HS-27A (cell line): ENCODE measurements around the gene ADAMTS16.

ENCODE experiments used
- DNase-seq: peaks from one replicate; pipeline ENCODE4 v3.0.0-alpha.2; 2012; ENCODE audit warnings: low read depth, missing footprints

Gene ADAMTS16

DNA sequence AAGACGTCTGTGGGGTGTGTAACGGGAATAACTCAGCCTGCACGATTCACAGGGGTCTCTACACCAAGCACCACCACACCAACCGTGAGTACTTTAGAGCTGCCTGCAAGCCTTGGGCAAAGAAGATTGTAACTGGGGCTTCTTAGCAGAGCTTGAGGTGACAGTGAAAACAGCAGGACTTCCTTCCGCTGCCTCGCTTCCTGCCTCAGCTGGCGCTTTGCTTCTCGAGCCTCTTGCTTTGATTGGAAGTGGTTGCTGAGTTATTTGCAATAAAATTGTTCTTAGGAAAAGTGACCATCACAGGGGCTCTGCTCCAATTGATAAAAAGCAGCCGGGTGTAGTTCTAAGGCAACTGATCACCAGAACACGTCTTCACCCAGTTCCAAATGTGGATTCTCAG lies 99.1 kb downstream of the ADAMTS16 start:
- DNase-seq = no peak

DNA sequence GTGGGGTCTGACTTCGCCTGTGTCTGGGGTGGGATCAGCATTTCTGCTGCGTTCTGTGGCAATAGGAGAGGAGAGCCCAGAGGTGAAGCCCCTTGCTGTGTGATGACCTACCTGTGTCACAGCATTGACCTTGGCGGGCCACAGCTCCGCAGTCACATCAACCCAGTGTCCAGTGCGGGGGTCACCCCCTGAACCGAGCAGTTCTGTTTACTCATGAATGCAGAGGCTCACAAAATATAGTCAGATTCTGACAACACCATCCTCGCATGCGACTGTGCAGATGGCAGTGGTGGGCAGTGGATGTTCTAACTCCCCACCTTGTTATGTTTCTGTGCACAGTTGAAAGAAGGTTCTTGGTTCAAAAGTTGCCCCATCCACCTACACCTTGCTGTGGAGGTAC lies 100.1 kb downstream of the ADAMTS16 start:
- no peak for DNase-seq

DNA sequence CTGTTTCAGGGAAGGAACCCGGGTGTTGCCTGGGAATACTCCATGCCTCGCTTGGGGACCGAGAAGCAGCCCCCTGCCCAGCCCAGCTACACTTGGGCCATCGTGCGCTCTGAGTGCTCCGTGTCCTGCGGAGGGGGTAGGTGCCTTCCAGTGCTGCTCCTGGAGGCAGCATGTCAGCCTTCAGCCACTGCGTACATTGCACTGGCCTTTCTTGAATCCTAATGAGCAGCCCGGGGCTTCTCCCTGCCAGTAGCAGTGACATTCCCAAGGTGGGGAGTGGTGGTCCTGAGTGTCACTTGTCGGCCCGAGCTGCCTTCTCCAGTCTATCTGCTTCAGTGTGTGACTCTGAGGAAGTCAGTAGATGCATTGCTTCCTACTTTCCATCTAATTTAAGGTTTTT lies 101.9 kb downstream of the ADAMTS16 start:
- DNase-seq = no peak

DNA sequence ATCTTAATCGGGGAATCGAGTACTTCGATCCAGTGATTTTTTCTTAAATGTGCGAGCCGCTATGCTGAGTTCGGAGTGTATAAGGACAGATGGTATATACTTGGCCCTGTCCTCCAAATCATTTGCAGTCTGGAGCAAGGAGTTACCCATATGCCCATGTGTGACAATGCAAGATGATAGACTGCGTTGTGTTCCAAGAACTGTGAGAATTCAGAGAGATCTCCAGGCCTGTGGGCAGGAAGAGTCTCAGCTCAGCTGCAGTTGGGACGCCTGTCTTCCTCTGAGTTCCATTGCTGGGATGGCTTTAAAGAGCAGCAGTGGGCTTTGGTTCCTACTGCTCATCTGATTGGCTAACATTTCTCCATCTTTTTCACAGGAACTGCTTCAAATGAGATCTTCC lies 106.6 kb downstream of the ADAMTS16 start:
- no peak for DNase-seq

DNA sequence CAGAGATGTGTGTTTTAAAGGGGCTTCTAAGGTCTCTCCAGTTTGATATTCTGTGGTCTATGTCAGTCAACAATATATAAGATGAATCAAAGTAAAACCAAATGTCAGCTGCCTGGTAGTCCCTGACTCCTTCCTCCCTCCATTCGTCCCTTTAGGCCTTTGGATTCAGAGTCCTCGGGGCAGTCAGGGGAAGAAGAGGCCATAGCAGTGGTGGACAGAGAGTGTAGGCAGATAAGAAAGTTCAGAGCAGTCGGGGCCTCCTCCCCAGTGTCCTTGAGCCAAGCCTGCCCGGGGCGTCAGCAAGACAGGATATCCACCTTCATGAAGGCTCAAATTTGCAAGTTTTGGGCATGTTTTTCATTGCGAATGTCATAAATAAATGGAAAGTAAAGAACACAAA lies 110.6 kb downstream of the ADAMTS16 start:
- no peak for DNase-seq

DNA sequence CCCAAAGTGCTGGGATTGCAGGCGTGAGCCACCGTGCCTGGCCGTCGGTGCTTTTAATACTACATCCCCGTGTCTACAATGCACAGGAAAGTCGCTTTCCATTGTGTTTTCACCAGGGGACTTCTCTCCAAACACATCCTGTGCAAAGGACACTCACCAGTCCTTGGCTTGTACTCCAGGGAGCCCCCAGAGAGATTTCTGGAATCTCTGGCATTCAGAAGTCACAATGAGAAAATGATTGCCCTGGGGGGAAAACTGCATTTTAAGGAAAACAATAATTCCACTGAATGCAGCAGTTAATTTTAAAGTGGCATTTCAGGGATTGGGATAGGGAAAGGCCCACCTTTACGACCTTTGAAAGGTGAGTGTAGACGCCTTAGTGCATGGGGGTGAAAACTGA lies 112.0 kb downstream of the ADAMTS16 start:
- no peak for DNase-seq

DNA sequence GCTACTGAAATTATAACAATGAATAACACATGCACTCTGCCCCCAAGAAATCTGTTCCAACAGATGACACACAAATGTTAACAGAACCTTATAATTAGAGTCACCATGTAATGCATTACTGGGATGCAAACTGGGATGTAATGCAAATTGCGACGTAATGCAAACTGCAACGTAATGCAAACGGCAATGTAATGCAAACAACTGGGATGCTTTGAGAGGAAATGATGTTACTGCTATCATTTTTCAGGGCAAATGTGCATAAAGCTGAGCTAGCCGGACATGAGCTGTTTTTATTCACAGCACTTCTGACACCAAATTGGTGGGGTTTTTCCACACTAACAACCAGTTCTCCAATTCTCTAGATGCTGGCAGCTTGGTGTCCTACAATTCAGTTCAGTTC lies 117.2 kb downstream of the ADAMTS16 start:
- DNase-seq = no peak

DNA sequence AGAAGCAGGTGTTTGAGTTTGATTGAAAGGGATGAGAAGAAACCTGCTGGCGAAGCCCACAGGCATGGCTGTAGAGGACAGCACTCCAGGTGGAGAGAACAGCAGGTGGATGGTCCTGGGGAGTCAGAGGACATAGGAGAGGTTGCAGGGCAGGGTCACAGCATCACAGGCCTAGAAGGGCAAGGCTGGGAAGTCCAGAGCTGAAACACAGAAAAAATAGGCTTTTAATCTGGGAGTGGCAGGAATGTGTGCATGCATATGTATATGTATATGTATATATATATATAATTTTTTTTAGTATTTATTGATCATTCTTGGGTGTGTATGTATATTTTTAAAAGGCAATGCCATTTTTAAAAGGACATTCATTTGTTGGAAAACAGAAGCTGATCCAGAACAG lies 118.4 kb downstream of the ADAMTS16 start:
- no peak for DNase-seq

DNA sequence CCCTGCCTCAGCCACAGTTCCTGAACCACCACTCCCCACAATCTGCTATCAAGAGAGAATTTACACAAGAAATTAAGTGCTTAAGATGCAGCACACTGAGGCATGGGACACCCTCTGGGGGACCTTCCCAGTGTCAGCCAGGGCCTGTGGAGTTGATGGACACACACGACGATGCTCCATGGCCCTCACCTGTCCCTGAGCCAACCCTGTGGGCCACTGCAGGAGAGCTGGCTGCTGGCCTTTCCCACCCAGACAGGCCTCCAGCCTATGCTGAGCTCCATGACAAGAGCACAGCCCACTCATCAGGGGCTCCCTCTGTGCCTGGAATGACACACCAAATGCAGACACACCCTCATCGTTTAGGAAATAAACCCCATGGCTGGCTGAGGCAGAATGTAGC lies 124.6 kb downstream of the ADAMTS16 start:
- no peak for DNase-seq

DNA sequence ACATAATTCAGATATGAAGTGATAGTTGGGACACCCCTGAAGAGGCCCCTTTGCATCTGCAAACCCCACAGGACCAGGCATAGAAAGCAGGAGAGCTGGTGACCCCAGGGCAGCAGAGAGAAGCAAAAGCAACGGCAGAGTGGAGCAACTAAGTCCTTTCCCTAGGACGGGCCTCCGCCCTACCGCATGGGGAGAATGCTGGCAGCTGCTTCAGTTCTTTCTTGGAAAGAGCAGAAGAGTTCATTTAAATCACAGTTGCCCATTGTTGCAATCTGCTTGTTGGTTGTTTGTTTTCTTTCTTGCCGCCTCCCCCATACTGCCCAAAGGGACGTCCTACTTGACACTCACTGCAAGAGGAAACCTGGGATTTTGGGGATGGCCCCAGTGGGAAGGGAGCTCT lies 126.2 kb downstream of the ADAMTS16 start:
- no peak for DNase-seq

DNA sequence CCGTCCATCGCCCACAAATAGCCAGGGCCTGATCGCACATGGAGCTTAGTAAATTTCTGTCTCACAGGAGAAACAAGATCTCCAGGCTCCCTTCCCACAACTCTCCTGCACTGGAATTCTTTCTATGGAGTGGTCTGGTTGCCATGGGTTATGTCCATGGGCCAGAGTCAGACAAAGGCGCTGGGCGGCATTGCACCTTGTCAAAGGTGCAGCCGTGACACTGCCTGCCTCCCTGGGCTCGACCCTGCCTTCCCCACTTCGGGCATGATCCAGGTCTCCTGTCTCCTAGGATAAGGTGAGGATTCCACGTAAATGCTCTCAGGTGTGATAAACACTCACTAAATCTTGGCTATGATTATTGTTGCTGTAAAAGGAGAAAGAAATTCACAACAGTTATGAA lies 130.0 kb downstream of the ADAMTS16 start:
- DNase-seq = no peak

DNA sequence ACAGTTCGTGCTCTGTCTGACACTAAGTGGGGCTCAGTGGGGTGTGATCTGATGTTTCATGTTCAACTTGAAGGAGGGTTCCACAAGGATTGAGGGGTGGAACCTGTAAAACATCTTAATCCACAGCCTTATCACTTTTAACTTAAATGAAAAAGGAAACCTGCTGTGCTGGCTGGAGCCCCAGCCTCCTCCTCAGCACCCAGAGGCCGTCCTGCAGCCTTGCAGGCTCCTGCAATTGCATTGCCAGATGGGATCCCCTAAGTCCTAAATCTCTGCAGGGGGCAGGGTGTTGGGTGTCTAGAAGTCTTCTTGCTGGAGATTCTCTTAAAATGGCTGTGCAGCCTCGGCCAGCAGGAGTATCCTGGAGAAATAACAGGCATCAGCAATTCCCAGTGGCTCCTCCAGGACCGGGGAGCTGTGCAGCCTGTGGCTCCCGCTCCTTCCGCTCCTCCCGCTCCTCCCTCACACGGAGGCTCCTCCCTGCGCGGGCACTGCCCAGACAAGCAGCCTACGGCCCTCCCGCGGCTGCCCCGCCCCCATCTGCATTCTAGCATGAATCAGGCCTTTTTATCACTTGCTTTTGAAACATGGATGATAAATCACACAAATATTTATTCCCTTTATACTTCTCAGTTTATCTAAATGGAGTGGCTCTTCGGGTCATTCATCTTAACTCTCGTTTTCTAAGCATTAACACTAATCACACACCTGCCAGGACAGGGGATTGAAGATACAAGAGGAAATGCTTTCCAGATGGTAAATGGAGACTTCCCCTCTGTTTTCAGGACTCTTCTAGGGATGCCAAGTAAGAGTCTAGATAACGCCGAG lies 131.0 kb downstream of the ADAMTS16 start:
- DNase-seq = peak; percentile 84

DNA sequence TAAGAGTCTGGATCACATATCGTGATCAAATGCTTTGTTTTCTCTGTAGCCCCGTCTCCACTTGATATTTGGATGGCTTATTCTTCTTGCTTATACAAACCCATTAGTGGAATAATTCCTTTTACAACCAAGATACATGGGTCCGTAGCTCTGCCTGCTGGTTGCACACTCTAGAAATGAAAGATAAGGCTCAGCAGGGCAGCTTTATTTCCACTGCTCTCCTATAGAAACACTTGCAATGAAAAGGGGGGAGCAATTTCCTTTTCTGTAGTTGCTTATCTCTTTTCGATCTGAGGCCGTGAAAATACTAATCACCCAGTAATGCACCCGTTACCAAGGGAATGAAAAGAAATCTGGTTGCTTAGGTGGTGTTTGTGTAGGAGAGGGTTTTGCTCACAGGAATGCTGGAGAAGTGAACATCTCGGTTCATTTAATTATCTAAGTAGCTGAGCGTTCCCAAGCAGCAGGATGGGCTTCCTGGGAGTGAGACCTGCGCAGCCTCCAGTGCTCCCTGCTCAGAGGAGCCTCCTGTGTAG lies 131.7 kb downstream of the ADAMTS16 start:
- DNase-seq = no peak

DNA sequence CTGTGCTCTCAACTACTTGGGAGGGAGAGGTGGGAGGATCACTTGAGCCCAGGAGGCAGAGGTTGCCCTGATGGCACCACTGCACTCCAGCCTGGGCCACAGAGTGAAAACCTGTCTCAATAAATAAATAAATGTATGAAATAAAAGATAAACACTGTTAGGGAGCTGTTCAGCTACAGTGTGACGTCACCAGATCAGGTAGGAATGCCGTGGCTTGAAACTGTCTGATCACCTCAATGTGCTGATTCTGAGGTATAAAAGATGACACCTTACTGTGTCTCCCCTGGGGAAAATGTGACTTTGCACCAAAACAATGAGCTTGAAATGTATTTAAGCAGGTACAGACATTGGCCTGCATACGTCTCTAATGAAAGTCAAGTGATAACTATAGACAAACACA lies 133.3 kb downstream of the ADAMTS16 start:
- DNase-seq = no peak

DNA sequence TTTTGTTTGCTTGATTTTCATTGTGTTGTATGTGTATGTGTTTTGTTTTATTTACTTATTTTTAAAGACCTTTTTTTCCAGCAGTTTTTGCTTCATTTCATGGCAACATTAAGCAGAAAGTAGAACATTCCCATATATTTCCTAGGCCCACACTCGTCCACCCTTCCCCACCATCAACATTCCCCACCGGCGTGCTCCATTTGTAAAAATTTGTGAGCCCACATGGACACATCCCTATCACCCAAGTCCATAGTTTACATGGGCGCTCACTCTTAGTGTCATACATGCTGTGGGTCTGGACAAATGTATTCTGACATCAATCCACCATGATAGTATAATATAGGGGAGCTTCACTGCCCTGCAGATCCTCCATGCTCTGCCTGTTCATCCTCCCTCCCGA lies 133.8 kb downstream of the ADAMTS16 start:
- DNase-seq = no peak

DNA sequence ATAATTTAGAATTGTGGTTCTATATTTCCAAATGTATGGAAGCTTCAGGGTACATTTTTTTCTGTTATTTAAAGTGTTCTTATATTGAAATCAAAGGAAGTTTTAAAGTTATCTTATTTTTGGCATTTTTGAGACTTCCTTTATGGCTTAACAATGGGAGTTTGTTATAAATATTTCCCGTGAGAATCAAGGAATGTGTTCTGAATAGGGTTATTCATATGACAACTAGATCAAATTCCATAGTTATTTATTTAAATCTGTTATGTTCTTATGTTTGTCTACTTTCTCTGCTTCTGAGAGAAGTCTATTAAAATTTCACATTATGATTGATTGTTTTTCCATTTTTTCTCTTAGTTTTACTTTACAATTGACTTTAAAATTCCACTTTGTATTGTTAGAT lies 135.1 kb downstream of the ADAMTS16 start:
- DNase-seq = no peak

DNA sequence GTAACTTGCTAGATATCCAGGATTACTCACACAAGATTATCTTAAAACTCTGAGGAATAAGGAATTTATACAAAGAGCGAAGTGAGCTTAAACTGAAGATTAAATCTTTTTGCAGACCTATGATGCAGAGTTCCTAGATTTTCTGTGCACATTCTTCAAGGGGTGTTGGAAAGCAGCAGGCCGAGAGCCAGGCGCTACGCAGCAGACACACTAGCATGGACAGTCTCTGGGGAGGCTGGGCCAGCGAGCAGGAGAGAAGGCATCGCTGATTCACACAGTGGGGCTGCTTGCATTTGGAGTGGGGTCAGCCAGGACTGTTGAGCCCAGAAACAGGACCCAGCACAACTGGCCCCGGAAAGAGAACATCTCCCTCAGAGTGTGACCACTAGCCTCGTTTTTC lies 136.3 kb downstream of the ADAMTS16 start:
- no peak for DNase-seq

DNA sequence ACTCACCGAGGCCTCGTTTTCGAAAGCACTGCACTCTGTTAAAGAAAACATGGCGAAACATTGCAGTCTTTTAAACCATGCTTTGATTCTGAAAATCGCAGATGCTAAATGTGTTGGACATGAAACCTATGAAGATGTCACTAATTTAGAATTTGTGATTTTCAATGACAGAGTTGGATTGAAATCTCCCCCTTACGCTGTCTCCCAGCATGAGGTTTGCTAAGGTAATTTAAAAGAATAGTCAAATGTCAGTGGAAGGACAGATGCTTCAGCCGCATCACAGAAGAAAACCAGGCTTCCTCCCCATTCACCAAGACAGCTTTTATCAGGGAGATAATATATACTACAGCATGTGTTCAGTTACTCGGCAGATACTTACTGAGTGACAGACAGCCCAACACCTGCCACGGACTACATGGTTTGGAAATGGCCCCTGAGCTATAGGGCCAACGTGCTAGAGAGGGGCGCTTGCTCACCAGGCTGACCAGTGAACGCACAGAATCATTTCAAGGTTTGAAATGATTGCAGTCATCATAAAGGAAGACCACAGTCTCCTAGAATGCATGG lies 136.9 kb downstream of the ADAMTS16 start:
- no peak for DNase-seq

DNA sequence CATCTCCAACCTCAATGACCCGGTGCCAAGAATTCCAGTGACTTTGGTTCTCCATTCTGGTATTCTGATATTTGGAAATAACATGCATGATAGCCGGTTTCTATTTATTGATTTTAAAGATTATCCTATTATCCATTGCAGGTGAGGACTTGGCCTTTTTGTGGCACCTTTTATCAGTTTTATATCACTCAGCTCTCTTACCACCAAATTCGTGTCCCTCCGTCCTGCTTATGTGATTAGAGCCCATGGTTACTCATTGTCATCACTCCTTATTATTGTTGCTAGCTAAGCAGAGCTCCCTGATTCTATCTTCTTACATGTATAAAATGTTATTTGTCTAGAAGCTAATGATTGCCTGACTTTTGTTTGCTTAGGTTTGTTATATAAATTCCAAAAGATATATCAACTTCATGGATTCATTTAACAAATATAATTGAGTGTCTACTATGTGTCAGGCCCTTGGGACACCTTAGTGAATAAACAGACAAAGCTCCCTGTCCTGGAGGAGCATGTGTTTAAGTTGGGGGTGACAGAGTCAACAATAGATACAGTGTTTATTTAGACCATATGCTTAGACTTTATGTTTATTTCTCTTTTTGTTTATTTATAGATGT lies 138.2 kb downstream of the ADAMTS16 start:
- no peak for DNase-seq

DNA sequence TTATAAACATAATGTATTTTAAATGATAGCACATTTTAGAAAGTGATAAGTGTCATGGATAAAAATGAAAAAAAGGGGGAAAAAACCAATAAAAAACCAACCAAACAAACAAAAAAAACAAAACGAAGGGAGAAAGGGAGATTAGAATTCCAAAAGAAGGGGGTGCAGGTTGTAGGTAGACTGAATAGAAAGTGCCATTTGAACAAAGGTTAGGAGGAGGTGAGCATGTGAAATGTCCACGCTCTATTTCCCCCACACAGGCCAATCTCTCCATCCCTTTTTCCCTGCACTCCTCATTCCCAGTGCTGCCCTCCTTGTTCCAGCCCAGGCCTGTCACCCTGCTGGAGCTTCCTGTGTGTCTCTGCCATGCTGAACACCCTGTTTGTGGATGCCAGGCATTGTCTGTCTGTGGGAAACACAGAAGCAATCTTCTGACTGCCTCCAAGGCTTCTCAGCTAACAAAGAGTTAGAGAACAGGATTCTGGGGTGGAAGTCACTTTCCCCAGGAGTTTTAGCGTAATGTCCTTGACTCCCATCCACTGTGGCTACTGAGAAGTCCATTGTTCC lies 138.8 kb downstream of the ADAMTS16 start:
- no peak for DNase-seq

DNA sequence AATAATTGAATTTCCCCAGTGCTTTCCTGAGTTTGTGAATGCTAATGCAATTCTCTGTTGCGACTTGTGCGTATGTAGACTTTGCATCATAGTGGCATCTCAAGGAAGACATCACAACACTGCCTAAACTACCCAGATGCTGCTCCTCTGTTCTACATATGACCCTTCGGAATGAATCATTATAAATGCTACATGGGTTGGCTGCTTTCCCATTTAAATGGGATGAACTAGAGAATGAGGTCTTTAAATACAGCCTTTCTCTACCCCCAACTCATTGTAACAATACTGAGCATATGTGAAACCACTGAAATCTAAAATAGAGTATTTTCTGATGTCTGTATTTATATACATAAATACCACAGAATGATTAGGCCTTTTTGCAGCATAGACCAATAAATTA lies 145.8 kb downstream of the ADAMTS16 start:
- DNase-seq = no peak

DNA sequence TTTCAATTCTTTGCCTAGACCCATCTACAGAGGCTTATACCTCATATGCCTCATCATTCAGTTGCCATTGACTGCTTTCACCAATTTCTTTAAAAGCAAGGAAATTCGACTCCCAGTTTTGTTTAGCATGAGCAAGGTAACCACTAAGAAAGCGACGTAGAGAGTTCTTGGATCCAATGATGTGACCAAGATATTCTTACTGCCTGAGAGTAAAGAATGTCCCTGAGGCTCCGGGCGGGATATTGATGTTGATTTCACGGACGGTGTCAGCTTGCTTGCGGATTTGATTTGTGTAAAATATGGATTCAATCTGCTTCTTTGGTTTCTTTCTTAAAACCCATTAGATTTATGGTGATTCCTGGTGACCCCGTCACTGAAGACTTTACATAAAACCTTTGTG lies 147.3 kb downstream of the ADAMTS16 start:
- no peak for DNase-seq

DNA sequence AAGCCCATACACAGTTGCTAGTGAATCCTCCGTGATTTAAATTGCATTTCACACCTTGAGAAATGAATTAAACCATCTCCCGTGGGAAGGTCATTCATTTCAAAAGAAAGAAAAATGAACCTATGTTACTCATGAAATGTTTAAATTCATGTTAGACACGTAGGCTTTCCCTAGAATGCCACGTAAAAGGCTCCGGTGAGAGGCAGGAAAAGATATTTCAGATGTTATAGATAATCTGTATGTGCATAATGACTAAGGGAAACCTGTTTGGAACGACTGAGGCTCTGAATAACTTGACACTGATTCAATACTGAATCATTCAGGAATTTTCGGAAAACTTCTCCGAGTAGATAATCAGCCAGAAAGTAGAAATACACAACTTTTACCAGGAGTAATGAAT lies 148.1 kb downstream of the ADAMTS16 start:
- DNase-seq = no peak
